GM18526 (cell line): ENCODE data around the gene DFFB.

Source experiments
- POLR2A ChIP-seq: IDR thresholded peaks from 3 replicates; pipeline ENCODE4 v1.6.1; 2011; ENCODE audit not compliant: insufficient read length; ENCODE audit errors: extremely low read depth

The DFFB gene

DNA sequence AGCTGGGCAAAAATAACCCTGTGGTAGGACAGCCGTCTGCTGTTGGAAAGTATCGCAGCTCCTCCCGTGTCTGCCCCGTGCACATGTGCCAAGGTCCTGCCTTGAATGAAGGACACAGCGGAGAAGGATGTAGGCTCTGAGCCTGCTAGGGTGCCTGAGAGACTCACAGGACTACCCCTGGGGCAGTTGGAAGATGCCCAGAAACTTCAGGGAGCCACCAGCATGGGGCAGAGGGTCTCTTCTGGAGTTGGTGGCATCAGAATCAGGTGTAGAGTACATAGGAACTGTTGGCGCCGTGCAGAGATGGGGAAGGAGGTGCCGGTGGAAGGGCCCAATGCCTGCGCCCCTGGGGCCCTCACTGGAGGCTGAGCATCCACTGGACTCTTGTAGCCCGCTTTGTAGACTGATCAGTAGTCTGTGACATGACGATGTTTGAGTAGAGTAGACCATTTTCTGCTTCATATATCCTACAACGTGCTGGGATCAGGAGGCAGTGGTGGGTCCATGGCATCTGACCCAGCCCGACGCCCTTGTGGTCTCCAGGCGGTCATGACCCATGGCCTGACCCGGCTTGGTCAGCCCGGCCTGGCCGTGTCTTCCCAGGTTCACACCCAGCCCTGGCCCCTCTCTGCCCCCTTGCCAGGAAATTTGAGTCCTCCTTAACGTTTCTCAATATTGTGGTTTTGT, 48.1 kb downstream of the DFFB start:
- no peak for TF ChIP-seq POLR2A

GRCh38 chr1:3905953-3906671, 48.8 kb downstream of the DFFB start:
- TF ChIP-seq POLR2A, result no peak

GRCh38 chr1:3906672-3907020, 49.4 kb downstream of the DFFB start:
- TF ChIP-seq POLR2A, result no peak

DNA sequence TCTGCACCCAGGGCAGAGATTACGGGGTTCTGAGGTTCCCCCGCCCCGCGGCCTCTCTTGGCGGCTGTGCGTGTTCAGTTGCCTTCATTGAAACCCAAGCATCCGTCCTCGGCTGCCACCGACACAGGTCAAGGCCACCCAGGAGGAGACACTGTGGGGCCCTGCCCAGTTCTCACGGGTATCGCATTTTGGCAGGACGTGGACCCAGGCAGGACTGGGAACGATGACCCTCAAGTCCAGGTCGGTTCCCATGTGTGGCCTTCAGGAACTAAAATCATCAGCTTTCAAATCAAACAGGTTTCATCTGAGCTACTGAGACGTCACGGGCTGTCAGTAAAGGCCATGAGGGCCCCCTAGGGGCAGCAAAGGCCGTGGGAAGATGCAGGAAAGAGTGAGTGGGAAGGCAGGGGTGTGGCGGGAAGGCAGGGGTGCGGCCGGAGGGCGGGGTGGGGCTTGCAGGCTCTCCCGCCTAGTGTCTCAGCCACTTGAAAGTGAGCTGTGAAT, 49.8 kb downstream of the DFFB start:
- no peak for TF ChIP-seq POLR2A

GRCh38 chr1:3907621-3908165, 50.4 kb downstream of the DFFB start:
- TF ChIP-seq POLR2A, result no peak

DNA sequence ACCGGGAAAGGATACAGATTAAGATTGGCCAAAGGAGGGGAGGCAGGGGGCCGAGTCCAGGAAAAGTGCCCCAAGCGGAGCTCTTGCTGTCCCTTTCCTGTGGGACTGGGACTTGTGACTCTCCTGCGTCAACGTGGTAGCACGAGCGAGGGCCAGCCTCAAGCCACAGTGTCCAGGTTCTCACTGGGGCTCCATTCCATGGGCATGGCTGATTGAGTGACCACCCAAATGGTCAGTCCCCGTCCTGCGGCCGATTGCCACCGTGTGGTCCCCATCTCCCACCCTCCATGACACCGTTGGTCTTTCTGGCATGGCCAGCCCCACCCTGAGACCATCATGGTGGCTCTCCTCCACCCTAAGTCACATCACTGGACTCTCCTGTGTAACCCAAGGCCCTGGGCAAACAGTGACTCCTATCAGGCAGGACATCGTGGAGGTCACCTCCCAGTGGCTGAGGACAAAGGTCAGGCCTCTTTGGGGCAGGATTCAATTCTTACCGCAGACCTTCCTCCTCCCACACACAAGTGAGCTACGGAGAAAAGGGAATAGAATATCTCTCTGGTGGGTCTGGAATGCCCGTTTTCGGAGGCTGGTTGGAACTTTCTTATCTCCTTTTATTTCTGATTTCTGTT, 51.7 kb downstream of the DFFB start:
- no peak for TF ChIP-seq POLR2A

DNA sequence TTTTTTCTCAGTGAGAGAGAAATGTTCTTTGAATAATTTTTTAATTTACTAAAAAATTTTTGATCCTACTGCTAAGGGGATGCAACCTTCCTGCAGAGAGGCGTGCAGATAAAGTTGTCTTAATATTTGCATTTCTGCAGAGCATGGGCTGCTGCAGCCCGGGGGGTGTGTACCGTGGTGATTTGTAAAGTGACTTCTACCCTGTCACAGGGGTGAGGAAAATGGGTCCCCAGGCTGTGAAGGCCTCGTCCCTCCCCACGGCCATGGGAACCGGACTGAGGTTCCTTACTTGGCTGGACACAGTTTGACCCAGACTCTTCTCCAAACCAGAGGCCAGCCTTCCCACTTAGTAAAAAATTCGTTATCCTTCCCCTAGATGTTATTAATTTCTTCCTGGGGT, 52.3 kb downstream of the DFFB start:
- no peak for TF ChIP-seq POLR2A

DNA sequence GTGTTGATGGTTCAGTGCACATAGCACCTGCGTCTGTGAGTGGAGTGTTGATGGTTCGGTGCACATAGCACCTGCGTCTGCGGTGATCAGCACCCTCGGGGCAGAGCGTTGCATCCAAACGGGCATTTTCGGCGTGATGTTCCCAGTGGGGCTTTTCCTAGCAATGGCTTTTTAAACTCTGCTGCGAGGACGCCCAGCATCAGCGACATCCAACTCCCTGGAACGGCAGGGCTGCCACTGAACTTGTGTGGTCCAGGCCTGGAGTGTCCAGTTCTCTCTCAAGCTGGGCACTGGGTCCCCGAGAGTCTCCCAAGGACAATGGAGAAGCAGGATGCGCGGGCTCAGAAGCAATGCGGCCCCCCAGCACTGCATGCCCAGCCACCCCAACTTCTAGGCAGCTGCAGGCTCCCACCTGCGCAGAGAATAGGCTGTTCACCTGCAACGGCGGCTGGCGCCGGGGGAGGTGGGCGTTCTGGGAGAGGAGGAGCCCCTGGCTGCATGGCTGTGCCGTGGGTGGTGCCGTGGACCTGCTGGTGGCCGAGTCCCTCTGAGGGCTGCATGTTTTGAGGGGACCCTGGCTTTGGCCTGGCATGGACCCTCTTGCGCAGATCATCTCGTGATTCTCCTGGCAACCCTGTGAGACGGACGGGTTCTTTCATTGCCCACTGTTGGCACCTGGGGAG, 52.9 kb downstream of the DFFB start:
- TF ChIP-seq POLR2A, result no peak

- TF ChIP-seq POLR2A, result no peak
These were observed 53.9 kb downstream of the DFFB start for GRCh38 chr1:3910857-3911845.

DNA sequence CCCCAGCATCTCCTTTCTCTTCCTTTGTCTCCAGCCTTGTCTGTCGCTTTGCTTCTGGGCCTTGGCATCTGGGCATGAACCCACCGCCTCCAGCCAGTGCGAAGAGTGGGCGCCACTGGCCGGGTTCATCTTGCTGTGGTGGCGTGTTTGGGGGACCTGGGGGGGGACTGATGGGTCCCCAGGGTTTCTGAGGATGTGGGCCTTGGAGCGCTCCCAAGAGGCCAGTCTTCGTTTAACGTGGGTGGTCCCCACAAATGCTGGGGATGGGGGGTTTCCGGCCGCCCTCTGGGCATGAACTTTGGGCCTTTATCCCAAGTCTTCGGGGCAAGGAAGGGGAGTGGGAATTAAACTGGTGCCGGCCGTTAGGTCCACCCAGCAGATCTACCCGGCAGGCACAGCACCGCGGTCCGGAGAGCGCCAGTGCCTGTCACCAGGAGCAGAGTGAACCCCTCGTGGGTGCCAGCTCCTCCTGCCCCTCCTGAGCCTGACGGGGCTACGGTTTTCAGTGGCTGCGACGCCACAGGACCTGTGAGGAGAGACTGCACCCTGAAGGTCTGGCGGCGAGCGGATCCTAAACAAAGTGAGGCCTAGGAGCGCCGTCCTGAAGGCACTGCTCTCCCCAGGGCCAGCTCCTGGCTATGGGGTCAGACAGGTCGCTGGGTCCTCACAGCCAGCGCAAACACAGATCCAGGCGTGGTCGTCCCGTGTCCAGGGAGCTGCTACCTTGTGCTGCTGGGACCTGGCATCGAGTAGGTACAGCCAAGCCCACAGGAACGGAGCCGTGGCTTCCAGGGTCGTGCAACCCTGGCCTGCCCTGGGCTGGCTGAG, 54.9 kb downstream of the DFFB start:
- TF ChIP-seq POLR2A, result no peak

DNA sequence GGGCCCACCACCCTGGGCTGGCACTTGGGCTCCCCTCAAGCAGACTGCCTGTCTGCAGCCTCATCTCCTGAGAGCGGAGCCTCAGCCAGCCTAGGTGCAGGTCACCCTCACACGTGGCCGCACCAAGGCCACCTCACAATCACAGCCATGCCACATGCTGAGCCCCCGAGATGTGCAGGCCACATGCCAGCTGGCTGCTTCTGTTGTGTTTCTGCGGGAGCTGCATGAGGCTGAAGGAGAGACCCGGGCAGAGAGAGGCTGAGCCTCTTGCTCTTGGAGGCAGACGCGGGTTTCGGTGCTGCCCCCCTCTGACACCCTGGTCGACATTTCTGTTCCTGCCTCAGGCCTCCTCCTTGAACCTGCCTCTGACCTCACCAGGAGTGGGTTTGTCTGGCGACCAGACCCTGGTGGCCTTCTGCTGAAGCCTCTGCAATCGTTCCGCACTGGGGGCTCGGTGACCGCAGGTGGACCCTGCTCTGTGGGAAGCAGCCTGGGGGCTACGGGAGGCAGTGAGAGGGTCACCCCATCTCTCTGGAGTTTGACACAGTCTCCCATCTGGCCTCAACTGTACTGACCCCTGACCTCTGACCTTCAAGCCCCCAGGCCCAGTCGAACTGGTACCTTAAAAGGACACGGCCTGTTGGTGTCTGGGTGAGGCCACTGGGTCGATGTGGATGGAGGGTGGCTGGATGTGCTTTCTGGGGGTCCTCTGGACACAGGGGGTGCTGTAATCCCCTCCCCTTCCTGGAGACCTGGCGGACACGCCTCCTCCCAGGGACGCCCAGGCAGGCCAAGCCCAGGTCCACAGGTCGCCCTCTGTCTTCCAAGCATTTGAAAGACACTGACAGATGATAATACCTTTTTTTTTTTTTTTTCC, 55.8 kb downstream of the DFFB start:
- no peak for TF ChIP-seq POLR2A

DNA sequence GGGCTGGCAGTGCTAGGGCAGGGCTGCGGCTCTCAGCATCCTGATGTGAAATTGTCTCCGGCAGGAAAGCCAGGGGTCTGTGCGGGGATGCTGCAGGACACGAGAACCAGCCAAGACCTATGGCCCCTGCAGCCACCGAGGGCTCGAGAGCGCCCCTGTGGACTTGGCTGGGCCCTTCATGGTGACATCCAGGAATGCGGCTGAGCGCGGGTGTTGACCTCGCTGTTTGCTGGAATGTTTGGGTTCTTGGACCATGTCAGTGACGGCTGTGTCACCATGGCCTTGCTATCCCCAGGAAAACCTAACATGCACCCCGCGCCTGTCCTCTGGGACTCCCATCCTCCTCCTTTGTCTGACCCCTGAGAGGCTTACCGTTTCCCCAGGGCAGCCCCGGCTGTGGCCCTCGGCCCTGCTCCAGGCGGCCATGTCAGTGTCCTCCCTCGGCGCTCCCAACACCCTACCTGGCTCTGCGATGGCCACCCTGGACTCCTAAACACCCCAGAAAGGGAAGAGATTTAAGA, 57.1 kb downstream of the DFFB start:
- no peak for TF ChIP-seq POLR2A

DNA sequence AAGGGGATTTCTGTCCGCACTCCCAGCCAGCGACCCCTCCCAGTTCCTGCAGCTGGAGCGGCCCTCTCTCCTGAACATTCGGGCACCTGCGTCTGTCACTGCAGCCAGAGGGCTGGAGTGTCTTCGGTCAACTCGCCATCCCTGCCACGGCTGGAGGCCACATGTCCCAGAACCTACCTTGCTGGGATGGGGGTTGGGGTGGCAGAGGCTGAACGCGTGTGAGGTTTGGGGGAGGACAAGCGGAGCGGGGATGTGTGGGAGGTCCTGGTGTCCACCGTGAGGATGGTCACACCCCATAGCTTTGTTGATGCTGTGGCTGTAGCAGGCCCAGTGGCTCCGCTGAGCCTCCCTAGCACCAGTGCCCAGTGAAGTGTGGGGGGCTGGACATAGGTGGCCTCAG, 57.6 kb downstream of the DFFB start:
- no peak for TF ChIP-seq POLR2A
